Measurements from ENCODE around the gene PLCB1.

Gene PLCB1

DNA sequence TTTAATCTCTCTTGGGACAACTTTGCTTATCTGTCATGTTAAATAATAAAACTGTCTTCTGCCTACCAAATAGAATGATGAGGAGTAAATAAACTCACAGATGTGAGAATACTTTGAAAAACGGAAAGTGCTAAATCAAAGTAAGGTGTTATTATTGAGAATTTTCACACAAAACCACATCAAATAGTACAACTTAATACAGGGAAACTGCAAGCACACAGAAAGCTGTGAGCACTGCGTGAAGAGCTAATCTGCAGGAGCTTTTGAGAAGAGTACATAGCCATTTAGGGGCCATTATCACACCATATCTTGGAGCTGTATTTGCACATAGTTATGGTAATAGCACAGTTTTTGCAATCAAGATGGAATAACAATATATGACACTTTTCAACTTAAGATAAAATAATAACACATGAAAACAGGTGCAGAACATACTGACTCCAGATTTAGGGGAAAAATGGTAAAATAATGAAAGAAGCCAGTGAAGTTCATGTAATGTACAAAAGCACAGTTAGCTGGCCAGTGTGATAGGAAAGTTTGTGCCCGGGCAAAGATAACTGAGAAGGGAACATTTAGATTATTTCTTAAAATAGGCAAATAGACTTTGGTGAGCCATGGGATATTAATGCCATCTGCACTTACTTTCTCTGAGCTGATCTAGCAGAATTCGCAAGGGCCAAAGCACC, 538.3 kb downstream of the PLCB1 start:
- no peak for TF ChIP-seq SIN3A (IDR thresholded peaks at IDR 0.05; ENCODE audit: borderline replicate concordance, insufficient read depth, low read length)
- no peak for TF ChIP-seq POLR2AphosphoS5 (IDR thresholded peaks at IDR 0.05; ENCODE audit: low read depth, low read length)
- TF ChIP-seq REST (IDR thresholded peaks at IDR 0.05; ENCODE audit: insufficient read depth in 1 of 2, low read depth in 2 of 2, low read length in 2 of 2): no peak
- TF ChIP-seq TAF1 (IDR thresholded peaks at IDR 0.05; ENCODE audit: borderline replicate concordance, insufficient read depth, low read length): no peak
- TF ChIP-seq FOXP2 (optimal IDR thresholded peaks at IDR 0.05; ENCODE audit: borderline replicate concordance, extremely low read depth, extremely low read length, insufficient read depth): no peak

- TF ChIP-seq REST (IDR thresholded peaks at IDR 0.05; ENCODE audit: insufficient read depth in 1 of 2, low read depth in 2 of 2, low read length in 2 of 2) (no peak), SIN3A (IDR thresholded peaks at IDR 0.05; ENCODE audit: borderline replicate concordance, insufficient read depth, low read length) (no peak), POLR2AphosphoS5 (IDR thresholded peaks at IDR 0.05; ENCODE audit: low read depth, low read length) (no peak), TAF1 (IDR thresholded peaks at IDR 0.05; ENCODE audit: borderline replicate concordance, insufficient read depth, low read length) (no peak), FOXP2 (optimal IDR thresholded peaks at IDR 0.05; ENCODE audit: borderline replicate concordance, extremely low read depth, extremely low read length, insufficient read depth) (no peak)
Measured at GRCh38 chr20:8670893-8671215, 538.8 kb downstream of the PLCB1 start.

- TF ChIP-seq TAF1 (IDR thresholded peaks at IDR 0.05; ENCODE audit: borderline replicate concordance, insufficient read depth, low read length): no peak
- no peak for TF ChIP-seq REST (IDR thresholded peaks at IDR 0.05; ENCODE audit: insufficient read depth in 1 of 2, low read depth in 2 of 2, low read length in 2 of 2)
- no peak for TF ChIP-seq SIN3A (IDR thresholded peaks at IDR 0.05; ENCODE audit: borderline replicate concordance, insufficient read depth, low read length)
- TF ChIP-seq POLR2AphosphoS5 (IDR thresholded peaks at IDR 0.05; ENCODE audit: low read depth, low read length): no peak
- no peak for TF ChIP-seq FOXP2 (optimal IDR thresholded peaks at IDR 0.05; ENCODE audit: borderline replicate concordance, extremely low read depth, extremely low read length, insufficient read depth)
Measured at GRCh38 chr20:8671370-8671961, 539.4 kb downstream of the PLCB1 start.

- TF ChIP-seq REST (IDR thresholded peaks at IDR 0.05; ENCODE audit: insufficient read depth in 1 of 2, low read depth in 2 of 2, low read length in 2 of 2) (no peak), SIN3A (IDR thresholded peaks at IDR 0.05; ENCODE audit: borderline replicate concordance, insufficient read depth, low read length) (no peak), TAF1 (IDR thresholded peaks at IDR 0.05; ENCODE audit: borderline replicate concordance, insufficient read depth, low read length) (no peak), POLR2AphosphoS5 (IDR thresholded peaks at IDR 0.05; ENCODE audit: low read depth, low read length) (no peak), FOXP2 (optimal IDR thresholded peaks at IDR 0.05; ENCODE audit: borderline replicate concordance, extremely low read depth, extremely low read length, insufficient read depth) (no peak)
Measured at GRCh38 chr20:8673116-8673515, 541.0 kb downstream of the PLCB1 start.
